WTC11 (cell line): Measurements from ENCODE around the gene MPHOSPH6. TPM values are rescaled to one million over a fixed set of nuclear protein-coding genes. Genes with fewer than 3 reads are reported as not detected.

Experiments
- ATAC-seq: fragments of 200-7000 bp; cut with Tn5 transposase; 2 replicates; pipeline ENCODE4 v1.10.0; 2021; ENCODE audit warnings: mild to moderate bottlenecking, moderate library complexity
- CTCF ChIA-PET: fragments of 300-600 bp; sonication (Branson Sonifier 250); formaldehyde crosslinking; loops from one replicate; lab custom pipeline; 2021; ENCODE audit warnings: antibody characterized with exemption; lab: Charles Lee
- POLR2A ChIA-PET: fragments of 350-600 bp; sonication (Branson Sonifier 250); formaldehyde crosslinking; loops from one replicate; lab custom pipeline; 2021; ENCODE audit warnings: antibody characterized with exemption; lab: Charles Lee
- DNase-seq: peaks from one replicate; pipeline ENCODE4 v3.0.0; 2021; ENCODE audit warnings: low spot score
- H3K27ac Mint-ChIP-seq: 2 replicates; pipeline ENCODE4 v1.8.0; 2021; ENCODE audit warnings: mixed read lengths
- H3K27me3 Mint-ChIP-seq: 2 replicates; pipeline ENCODE4 v1.8.0; 2021; ENCODE audit warnings: low read depth, mild to moderate bottlenecking, moderate library complexity, mixed read lengths
- H3K36me3 Mint-ChIP-seq: 2 replicates; pipeline ENCODE4 v1.8.0; 2021; ENCODE audit warnings: mixed read lengths
- H3K4me1 Mint-ChIP-seq: 2 replicates; pipeline ENCODE4 v1.8.0; 2022; ENCODE audit warnings: mixed read lengths
- H3K4me3 Mint-ChIP-seq: 2 replicates; pipeline ENCODE4 v1.8.0; 2021; ENCODE audit warnings: mild to moderate bottlenecking, moderate library complexity, mixed read lengths
- H3K9me3 Mint-ChIP-seq: 2 replicates; pipeline ENCODE4 v1.8.0; 2021; ENCODE audit warnings: mixed read lengths
- ARID4B ChIP-seq: sonication (generic); formaldehyde crosslinking; IDR thresholded peaks from 2 replicates; pipeline ENCODE4 v1.8.0; 2023; ENCODE audit warnings: missing genetic modification reagents, mild to moderate bottlenecking, borderline replicate concordance
- ATF3 ChIP-seq: sonication (generic); formaldehyde crosslinking; conservative IDR thresholded peaks from 2 replicates; pipeline ENCODE4 v1.8.1; 2022; ENCODE audit warnings: mild to moderate bottlenecking, missing genetic modification reagents
- KAT7 ChIP-seq: sonication (generic); formaldehyde crosslinking; IDR thresholded peaks from 2 replicates; pipeline ENCODE4 v1.8.1; 2023; ENCODE audit warnings: missing genetic modification reagents, mild to moderate bottlenecking, borderline replicate concordance
- SMAD4 ChIP-seq: sonication (generic); formaldehyde crosslinking; IDR thresholded peaks from 2 replicates; pipeline ENCODE4 v1.8.0; 2022; ENCODE audit warnings: mild to moderate bottlenecking, missing genetic modification reagents
- STAT6 ChIP-seq: sonication (generic); formaldehyde crosslinking; conservative IDR thresholded peaks from 2 replicates; pipeline ENCODE4 v1.8.1; 2023; ENCODE audit warnings: mild to moderate bottlenecking, low read depth, missing genetic modification reagents, moderate library complexity
- TP53 ChIP-seq: sonication (generic); formaldehyde crosslinking; IDR thresholded peaks from 2 replicates; pipeline ENCODE4 v1.8.1; 2023; ENCODE audit warnings: mild to moderate bottlenecking, missing genetic modification reagents
- ZSCAN18 ChIP-seq: fragments of 250-450 bp; sonication (Bioruptor Pico); IDR thresholded peaks from 2 replicates; pipeline ENCODE4 v2.1.2; 2022; ENCODE audit warnings: mild to moderate bottlenecking, moderate library complexity
- total RNA-seq: library from RNA; stranded (reverse); gene quantifications from 3 replicates; pipeline ENCODE4 v1.2.3, GENCODE V29; 2021
- TF ChIP-seq, protein P1 (sequence below): fragments of 250-450 bp; sonication (Bioruptor Pico); IDR thresholded peaks from 2 replicates; pipeline ENCODE4 v1.9.0; 2021; ENCODE audit warnings: mild to moderate bottlenecking
- TF ChIP-seq, protein P2 (sequence below): sonication (generic); formaldehyde crosslinking; IDR thresholded peaks from 2 replicates; pipeline ENCODE4 v1.8.0; 2023; ENCODE audit warnings: missing genetic modification reagents
- TF ChIP-seq, protein P3 (sequence below): sonication (generic); formaldehyde crosslinking; IDR thresholded peaks from 2 replicates; pipeline ENCODE4 v1.8.0; 2022; ENCODE audit warnings: mild to moderate bottlenecking, missing genetic modification reagents
- TF ChIP-seq, protein P4 (sequence below): fragments of 250-450 bp; sonication (Bioruptor Pico); IDR thresholded peaks from 2 replicates; pipeline ENCODE4 v1.9.0; 2021; ENCODE audit warnings: mild to moderate bottlenecking

MPHOSPH6 gene
- total RNA-seq, 1 experiment from 2014 or later, result 30.8 TPM

GRCh38 chr16:82129881-82130280, 40.1 kb downstream of the MPHOSPH6 start (continued):
- TF ChIP-seq ZSCAN18 (CRISPR knock-in tag), result no peak

DNA sequence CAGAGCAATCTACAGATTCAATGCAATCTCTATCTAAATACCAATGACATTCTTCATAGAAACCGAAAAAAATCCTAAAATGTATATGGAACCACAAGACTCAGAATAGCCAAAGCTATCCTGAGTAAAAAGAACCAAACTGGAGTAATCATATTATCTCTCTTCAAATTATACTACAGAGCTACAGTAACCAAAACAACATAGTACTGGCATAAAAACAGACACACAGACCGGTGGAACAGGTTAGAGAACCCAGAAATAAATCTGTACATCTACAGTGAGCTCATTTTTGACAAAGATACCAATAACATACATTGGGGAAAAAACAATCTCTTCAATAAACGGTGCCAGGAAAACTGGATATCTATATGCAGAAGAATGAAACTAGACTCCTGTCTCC, 45.4 kb downstream of the MPHOSPH6 start:
- DNase-seq (no peak), ATAC-seq (no peak)
- ChIA-PET POLR2A (interaction anchor here (0.5 kb wide), 1 partner anchor 155 kb away, joined by 3 read pairs; no protein-coding TSS in a partner anchor), CTCF (no interaction called here)
- Mint-ChIP-seq H3K4me3 (no peak overlapping the region), H3K27me3 (no peaks in the 10 kb centered on the region), H3K9me3 (no peaks in the 10 kb centered on the region), H3K27ac (no peak overlapping the region), H3K4me1 (peaks cover 9% of the 10 kb centered on the region), H3K36me3 (no peaks in the 10 kb centered on the region)
- TF ChIP-seq, protein P1, sequence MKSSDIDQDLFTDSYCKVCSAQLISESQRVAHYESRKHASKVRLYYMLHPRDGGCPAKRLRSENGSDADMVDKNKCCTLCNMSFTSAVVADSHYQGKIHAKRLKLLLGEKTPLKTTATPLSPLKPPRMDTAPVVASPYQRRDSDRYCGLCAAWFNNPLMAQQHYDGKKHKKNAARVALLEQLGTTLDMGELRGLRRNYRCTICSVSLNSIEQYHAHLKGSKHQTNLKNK (CRISPR knock-in tag), result no peak
- no peak for TF ChIP-seq KAT7 (CRISPR knock-in tag)
- no peak for TF ChIP-seq SMAD4 (CRISPR knock-in tag)
- TF ChIP-seq, protein P2, sequence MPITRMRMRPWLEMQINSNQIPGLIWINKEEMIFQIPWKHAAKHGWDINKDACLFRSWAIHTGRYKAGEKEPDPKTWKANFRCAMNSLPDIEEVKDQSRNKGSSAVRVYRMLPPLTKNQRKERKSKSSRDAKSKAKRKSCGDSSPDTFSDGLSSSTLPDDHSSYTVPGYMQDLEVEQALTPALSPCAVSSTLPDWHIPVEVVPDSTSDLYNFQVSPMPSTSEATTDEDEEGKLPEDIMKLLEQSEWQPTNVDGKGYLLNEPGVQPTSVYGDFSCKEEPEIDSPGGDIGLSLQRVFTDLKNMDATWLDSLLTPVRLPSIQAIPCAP (CRISPR knock-in tag), result no peak
- no peak for TF ChIP-seq ARID4B (CRISPR knock-in tag)
- TF ChIP-seq, protein P3, sequence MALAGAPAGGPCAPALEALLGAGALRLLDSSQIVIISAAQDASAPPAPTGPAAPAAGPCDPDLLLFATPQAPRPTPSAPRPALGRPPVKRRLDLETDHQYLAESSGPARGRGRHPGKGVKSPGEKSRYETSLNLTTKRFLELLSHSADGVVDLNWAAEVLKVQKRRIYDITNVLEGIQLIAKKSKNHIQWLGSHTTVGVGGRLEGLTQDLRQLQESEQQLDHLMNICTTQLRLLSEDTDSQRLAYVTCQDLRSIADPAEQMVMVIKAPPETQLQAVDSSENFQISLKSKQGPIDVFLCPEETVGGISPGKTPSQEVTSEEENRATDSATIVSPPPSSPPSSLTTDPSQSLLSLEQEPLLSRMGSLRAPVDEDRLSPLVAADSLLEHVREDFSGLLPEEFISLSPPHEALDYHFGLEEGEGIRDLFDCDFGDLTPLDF, result no peak
- no peak for TF ChIP-seq ATF3 (CRISPR knock-in tag)

DNA sequence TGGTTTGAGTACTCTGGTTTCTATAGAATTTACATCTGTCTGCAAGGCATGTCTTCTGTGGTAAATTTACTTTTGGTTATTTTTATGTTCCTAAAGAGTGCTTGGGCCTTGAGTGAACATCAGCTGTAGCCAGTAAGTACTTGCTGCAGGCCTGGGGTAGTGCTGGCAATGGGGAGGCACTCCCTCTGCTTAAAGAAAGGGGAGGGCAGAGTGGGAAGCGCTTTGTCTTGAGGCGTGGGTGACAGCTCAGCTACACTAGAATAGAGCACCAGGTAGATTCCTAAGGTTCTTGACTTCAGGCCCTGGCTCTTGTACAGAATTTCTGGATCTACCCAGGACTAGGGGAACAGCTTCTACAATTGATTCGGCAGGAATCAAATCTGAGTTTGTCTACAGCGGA, 50.6 kb downstream of the MPHOSPH6 start:
- TF ChIP-seq TP53 (CRISPR knock-in tag) (no peak), STAT6 (CRISPR knock-in tag) (no peak)
- TF ChIP-seq, protein P4, sequence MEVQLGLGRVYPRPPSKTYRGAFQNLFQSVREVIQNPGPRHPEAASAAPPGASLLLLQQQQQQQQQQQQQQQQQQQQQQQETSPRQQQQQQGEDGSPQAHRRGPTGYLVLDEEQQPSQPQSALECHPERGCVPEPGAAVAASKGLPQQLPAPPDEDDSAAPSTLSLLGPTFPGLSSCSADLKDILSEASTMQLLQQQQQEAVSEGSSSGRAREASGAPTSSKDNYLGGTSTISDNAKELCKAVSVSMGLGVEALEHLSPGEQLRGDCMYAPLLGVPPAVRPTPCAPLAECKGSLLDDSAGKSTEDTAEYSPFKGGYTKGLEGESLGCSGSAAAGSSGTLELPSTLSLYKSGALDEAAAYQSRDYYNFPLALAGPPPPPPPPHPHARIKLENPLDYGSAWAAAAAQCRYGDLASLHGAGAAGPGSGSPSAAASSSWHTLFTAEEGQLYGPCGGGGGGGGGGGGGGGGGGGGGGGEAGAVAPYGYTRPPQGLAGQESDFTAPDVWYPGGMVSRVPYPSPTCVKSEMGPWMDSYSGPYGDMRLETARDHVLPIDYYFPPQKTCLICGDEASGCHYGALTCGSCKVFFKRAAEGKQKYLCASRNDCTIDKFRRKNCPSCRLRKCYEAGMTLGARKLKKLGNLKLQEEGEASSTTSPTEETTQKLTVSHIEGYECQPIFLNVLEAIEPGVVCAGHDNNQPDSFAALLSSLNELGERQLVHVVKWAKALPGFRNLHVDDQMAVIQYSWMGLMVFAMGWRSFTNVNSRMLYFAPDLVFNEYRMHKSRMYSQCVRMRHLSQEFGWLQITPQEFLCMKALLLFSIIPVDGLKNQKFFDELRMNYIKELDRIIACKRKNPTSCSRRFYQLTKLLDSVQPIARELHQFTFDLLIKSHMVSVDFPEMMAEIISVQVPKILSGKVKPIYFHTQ (CRISPR knock-in tag), result no peak
- no peaks in the 10 kb centered on the region for H3K9me3 Mint-ChIP-seq
- H3K27ac Mint-ChIP-seq, result no peak overlapping the region
- ATAC-seq (no peak; the same call in 1 of the 2 replicates), DNase-seq (no peak)
- no peaks in the 10 kb centered on the region for H3K36me3 Mint-ChIP-seq
- H3K4me1 Mint-ChIP-seq, result no peaks in the 10 kb centered on the region
- H3K27me3 Mint-ChIP-seq, result no peaks in the 10 kb centered on the region
- ChIA-PET POLR2A (no interaction called here), CTCF (no interaction called here)
- H3K4me3 Mint-ChIP-seq, result no peak overlapping the region
